ENCODE measurements around the gene ADCYAP1R1. TPM values are rescaled to one million over a fixed set of nuclear protein-coding genes. Genes with fewer than 3 reads are reported as not detected.
A peak's percentile ranks its signal among the peaks of the same experiment; 100 is the strongest.

Gene ADCYAP1R1
- total RNA-seq = 1 to 10 TPM in 1 of 4 donors, under 1 TPM in 3; 0.27 to 1.4 (median 0.59) TPM

- Histone ChIP-seq H3K36me3 (no peaks in the 10 kb centered on the region), H3K4me3 (peak within 1 kb of the TSS; percentile 8 to 43 (median 30)), H3K27ac (no peak within 1 kb of the TSS), H3K27me3 (peaks cover 0 to 16% of the 10 kb centered on the region in 2 donors), H3K4me1 (peaks cover 0 to 7% (median 0%) of the 10 kb centered on the region in 4 donors), H3K9me3 (no peaks in the 10 kb centered on the region)
- DNase-seq = no peak
- TF ChIP-seq CTCF (IDR thresholded peaks at IDR 0.05) (no peak), POLR2A (IDR thresholded peaks at IDR 0.05) (no peak)
Measured at GRCh38 chr7:31051598-31052486, at the start of gene ADCYAP1R1. Gene ADCYAP1R1, plus strand, starts transcription at chr7:31052308. Its CDS starts 10,957 bp downstream, at chr7:31063265.

GRCh38 chr7:31003097-31003496, 49.0 kb upstream of the ADCYAP1R1 start:
- TF ChIP-seq CTCF (IDR thresholded peaks at IDR 0.05) (no peak), POLR2A (IDR thresholded peaks at IDR 0.05) (no peak)
- DNase-seq = no peak
- Histone ChIP-seq H3K4me1 (no peaks in the 10 kb centered on the region), H3K27ac (no peak overlapping the region), H3K36me3 (no peaks in the 10 kb centered on the region), H3K9me3 (no peaks in the 10 kb centered on the region), H3K4me3 (no peak overlapping the region), H3K27me3 (no peaks in the 10 kb centered on the region)

- no peaks in the 10 kb centered on the region for H3K4me1 ChIP-seq
- H3K27ac ChIP-seq = no peak overlapping the region
- no peaks in the 10 kb centered on the region for H3K27me3 ChIP-seq
- no peaks in the 10 kb centered on the region for H3K36me3 ChIP-seq
- no peak overlapping the region for H3K4me3 ChIP-seq
- peak in 1 of 3 donors; percentile 0 for DNase-seq
- TF ChIP-seq POLR2A (IDR thresholded peaks at IDR 0.05) (no peak), CTCF (IDR thresholded peaks at IDR 0.05) (no peak)
- H3K9me3 ChIP-seq = no peaks in the 10 kb centered on the region
Measured at GRCh38 chr7:31003721-31004120, 48.4 kb upstream of the ADCYAP1R1 start.

GRCh38 chr7:31004393-31004792, 47.7 kb upstream of the ADCYAP1R1 start:
- Histone ChIP-seq H3K4me3 (no peak overlapping the region), H3K27ac (no peak overlapping the region), H3K36me3 (no peaks in the 10 kb centered on the region), H3K4me1 (no peaks in the 10 kb centered on the region), H3K9me3 (no peaks in the 10 kb centered on the region), H3K27me3 (no peaks in the 10 kb centered on the region)
- peak in 1 of 3 donors; percentile 4 for DNase-seq
- no peak for TF ChIP-seq CTCF (IDR thresholded peaks at IDR 0.05)
- TF ChIP-seq POLR2A (IDR thresholded peaks at IDR 0.05) = no peak

- TF ChIP-seq POLR2A (IDR thresholded peaks at IDR 0.05) (no peak), CTCF (IDR thresholded peaks at IDR 0.05) (no peak)
- H3K27me3 ChIP-seq = no peaks in the 10 kb centered on the region
- no peaks in the 10 kb centered on the region for H3K36me3 ChIP-seq
- H3K9me3 ChIP-seq = no peaks in the 10 kb centered on the region
- DNase-seq = no peak
- no peaks in the 10 kb centered on the region for H3K4me1 ChIP-seq
- no peak overlapping the region for H3K27ac ChIP-seq
- H3K4me3 ChIP-seq = no peak overlapping the region
Measured at GRCh38 chr7:31006857-31007256, 45.3 kb upstream of the ADCYAP1R1 start.

All from Peyer's patch (tissue), 4 donors.